Adrenal gland (tissue), 5 donors: ENCODE data around the gene PSMB4.

Experiments
- POLR2A ChIP-seq, 2 donors: fragments of 450-650 bp; IDR thresholded peaks; one replicate each; pipeline ENCODE4 v1.6.1; 2017; ENCODE audit warnings: antibody characterized with exemption in 2 of 2, mild to moderate bottlenecking in 2 of 2, moderate library complexity in 1 of 2
- TF ChIP-seq, protein P1 (sequence below), 6 experiments: fragments of 450-650 bp in 4 of 6; fragments of 200-600 bp in 2 of 6; sonication (generic) in 1 of 6; IDR thresholded peaks; 1 replicate in 5 of 6; 2 replicates in 1 of 6; pipeline versions ENCODE4 v1.5.1 to v1.8.0; 2016 to 2021; ENCODE audit warnings: antibody characterized with exemption in 6 of 6, mild to moderate bottlenecking in 2 of 6, moderate library complexity in 1 of 6
- donor health status: DM: no; HTN: no; CAD: no.

DNA sequence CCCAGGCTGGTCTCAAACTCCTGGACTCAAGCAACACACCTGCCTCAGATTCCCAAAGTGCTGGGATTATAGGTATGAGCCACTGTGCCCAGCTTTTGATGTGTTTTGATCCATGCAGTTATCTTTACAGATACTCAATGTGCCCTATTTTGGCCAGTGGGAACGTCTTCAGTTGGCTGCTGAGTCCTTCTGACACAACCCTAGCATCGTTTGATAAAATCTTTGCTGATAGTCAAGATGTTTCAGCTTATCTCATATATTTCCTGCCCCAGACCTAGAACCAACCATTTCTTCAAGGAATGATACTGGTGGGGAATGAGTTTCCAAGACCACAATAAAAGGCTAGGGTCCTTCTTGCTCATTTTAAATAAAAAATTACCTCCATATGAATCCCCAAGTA lies 48.3 kb downstream of the PSMB4 start:
- TF ChIP-seq POLR2A (IDR thresholded peaks at IDR 0.05) = no peak
- TF ChIP-seq, protein P1, sequence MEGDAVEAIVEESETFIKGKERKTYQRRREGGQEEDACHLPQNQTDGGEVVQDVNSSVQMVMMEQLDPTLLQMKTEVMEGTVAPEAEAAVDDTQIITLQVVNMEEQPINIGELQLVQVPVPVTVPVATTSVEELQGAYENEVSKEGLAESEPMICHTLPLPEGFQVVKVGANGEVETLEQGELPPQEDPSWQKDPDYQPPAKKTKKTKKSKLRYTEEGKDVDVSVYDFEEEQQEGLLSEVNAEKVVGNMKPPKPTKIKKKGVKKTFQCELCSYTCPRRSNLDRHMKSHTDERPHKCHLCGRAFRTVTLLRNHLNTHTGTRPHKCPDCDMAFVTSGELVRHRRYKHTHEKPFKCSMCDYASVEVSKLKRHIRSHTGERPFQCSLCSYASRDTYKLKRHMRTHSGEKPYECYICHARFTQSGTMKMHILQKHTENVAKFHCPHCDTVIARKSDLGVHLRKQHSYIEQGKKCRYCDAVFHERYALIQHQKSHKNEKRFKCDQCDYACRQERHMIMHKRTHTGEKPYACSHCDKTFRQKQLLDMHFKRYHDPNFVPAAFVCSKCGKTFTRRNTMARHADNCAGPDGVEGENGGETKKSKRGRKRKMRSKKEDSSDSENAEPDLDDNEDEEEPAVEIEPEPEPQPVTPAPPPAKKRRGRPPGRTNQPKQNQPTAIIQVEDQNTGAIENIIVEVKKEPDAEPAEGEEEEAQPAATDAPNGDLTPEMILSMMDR (IDR thresholded peaks at IDR 0.05) = no peak
